T-helper 2 cell treated with Interferon-gamma antibody and Interleukin-4, amounts not matched to agents 5 μg/mL and 100 μg/mL, for 36 hours (primary cell): ENCODE data around the gene TBL1X.

Experiments
- DNase-seq: peaks from one replicate; pipeline ENCODE4 v3.0.0; 2021; ENCODE audit warnings: low spot score
- H3K27ac Mint-ChIP-seq: one replicate; pipeline ENCODE4 v1.8.0; 2021; ENCODE audit warnings: mild to moderate bottlenecking, mixed read lengths
- H3K27me3 Mint-ChIP-seq: one replicate; pipeline ENCODE4 v1.8.0; 2021; ENCODE audit warnings: low read depth, mixed read lengths
- H3K36me3 Mint-ChIP-seq: one replicate; pipeline ENCODE4 v1.8.0; 2021; ENCODE audit warnings: low read depth, mixed read lengths
- H3K4me1 Mint-ChIP-seq: one replicate; pipeline ENCODE4 v1.8.0; 2021; ENCODE audit warnings: low read depth, mixed read lengths
- H3K4me3 Mint-ChIP-seq: one replicate; pipeline ENCODE4 v1.8.0; 2022; ENCODE audit warnings: mild to moderate bottlenecking, moderate library complexity, mixed read lengths
- H3K9me3 Mint-ChIP-seq: one replicate; pipeline ENCODE4 v1.8.0; 2021; ENCODE audit warnings: mixed read lengths

Gene TBL1X

DNA sequence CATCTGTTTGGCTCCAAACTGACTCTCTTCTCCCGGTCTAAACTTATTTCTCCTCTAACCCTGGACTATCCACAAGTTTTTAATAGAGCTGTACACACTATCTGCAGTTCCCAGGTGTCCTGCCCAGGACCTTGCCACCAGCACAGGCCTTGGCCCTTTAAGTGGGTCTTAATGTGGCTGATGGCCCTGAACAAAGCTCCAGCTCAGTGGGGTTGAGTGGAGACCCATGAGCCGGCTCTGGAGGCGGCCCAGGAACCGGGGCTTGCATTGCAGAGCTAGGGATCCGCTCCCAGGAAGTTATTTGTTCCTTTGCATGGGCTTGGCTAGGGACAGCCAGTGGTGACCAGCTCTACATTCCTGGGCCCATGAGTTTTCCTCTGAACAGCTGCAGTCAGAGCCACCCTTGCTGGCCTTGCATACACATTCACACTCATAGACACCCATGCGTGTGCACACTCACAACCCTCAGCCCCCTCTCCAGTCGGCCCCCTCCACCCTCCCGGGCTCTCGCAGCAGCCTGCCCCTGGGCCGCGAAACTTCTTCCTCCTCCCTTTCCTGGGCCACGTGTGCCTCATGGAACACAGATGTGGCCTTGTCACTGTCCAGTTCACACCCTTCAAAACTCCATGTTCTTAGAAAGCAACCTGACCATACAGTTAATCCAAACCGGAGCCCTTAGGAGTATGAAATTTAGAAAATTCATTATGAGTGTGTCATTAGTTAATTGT lies 242.6 kb downstream of the TBL1X start:
- no peak overlapping the region for H3K4me3 Mint-ChIP-seq
- H3K27me3 Mint-ChIP-seq, result no peaks in the 10 kb centered on the region
- H3K27ac Mint-ChIP-seq, result no peak overlapping the region
- peaks cover 6% of the 10 kb centered on the region for H3K4me1 Mint-ChIP-seq
- no peaks in the 10 kb centered on the region for H3K9me3 Mint-ChIP-seq
- H3K36me3 Mint-ChIP-seq, result peaks cover 15% of the 10 kb centered on the region
- DNase-seq, result no peak

DNA sequence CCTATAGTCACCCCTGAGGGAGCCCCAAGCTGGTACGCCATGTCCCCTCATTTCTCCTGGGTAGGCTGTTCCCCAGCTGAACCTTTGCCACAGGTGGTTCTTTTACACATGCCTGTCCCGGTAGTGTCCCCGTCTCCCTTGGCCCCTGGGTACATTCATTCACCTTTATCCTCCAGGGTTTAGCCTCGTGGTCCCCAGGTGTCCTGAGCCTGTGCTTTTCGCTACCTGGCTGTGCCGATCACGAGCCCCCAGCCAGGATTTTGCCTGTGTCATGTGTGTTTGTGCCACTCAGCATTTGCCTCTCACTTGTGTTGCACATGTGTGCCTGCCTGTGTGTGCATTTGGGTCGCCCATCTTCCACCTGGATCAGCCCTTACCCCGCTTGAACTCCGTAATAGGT lies 243.2 kb downstream of the TBL1X start:
- Mint-ChIP-seq H3K4me1 (peaks cover 6% of the 10 kb centered on the region), H3K9me3 (no peaks in the 10 kb centered on the region), H3K36me3 (peaks cover 18% of the 10 kb centered on the region), H3K27ac (no peak overlapping the region), H3K4me3 (no peak overlapping the region), H3K27me3 (no peaks in the 10 kb centered on the region)
- no peak for DNase-seq

- H3K4me3 Mint-ChIP-seq, result no peak overlapping the region
- H3K4me1 Mint-ChIP-seq, result peaks cover 6% of the 10 kb centered on the region
- H3K27me3 Mint-ChIP-seq, result no peaks in the 10 kb centered on the region
- peaks cover 21% of the 10 kb centered on the region for H3K36me3 Mint-ChIP-seq
- DNase-seq, result peak; percentile 54
- no peaks in the 10 kb centered on the region for H3K9me3 Mint-ChIP-seq
- H3K27ac Mint-ChIP-seq, result no peak overlapping the region
These were observed 244.2 kb downstream of the TBL1X start for GRCh38 chrX:9708923-9709553.

DNA sequence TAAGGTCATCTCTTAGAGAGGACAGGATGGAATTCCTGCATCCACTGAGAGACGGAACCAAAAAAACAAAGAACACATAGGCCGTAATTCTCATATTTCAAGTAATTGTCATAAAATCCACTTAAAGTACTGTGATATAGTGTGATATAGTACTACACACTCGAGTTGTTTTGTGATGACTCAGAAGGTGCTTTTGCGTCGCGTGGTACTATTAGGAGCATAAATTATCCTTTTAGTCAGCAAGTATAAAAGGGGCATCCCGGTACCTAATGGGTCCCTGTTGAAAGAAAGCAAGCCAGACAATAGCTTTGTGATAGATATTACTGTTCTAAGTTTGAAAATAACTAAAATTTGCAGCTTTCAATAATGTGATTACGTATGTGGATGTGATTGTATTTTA lies 245.5 kb downstream of the TBL1X start:
- peaks cover 19% of the 10 kb centered on the region for H3K36me3 Mint-ChIP-seq
- H3K9me3 Mint-ChIP-seq, result no peaks in the 10 kb centered on the region
- H3K27me3 Mint-ChIP-seq, result no peaks in the 10 kb centered on the region
- H3K4me1 Mint-ChIP-seq, result peaks cover 6% of the 10 kb centered on the region
- H3K4me3 Mint-ChIP-seq, result no peak overlapping the region
- no peak for DNase-seq
- no peak overlapping the region for H3K27ac Mint-ChIP-seq

DNA sequence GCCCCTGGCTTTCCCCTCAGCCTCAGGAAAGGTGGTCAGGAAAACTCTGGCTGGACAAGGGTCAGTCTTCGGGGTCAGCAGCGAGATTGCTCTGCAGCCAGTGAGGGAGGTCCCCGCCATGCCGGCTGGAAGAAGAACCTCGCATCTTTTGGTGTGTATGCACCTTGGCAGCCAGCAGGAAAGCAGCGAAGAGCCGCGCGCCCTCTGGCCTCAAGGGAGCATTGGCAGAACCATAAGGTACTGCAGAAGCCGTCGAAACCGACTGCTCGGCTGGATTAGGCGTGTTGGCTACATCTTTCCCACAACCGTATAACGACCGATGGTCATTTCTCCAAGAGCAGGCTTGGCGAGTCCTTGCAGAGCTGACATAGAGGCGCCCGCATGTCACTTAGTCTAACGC lies 252.5 kb downstream of the TBL1X start:
- peaks cover 4% of the 10 kb centered on the region for H3K9me3 Mint-ChIP-seq

GRCh38 chrX:9724711-9725110 lies 259.9 kb downstream of the TBL1X start:
- H3K9me3 Mint-ChIP-seq, result peaks cover 32% of the 10 kb centered on the region
- no peaks in the 10 kb centered on the region for H3K4me1 Mint-ChIP-seq
- H3K27ac Mint-ChIP-seq, result no peak overlapping the region
- peaks cover 33% of the 10 kb centered on the region for H3K36me3 Mint-ChIP-seq
- no peak for DNase-seq
- H3K27me3 Mint-ChIP-seq, result no peaks in the 10 kb centered on the region
- no peak overlapping the region for H3K4me3 Mint-ChIP-seq

More for the DNA sequence above, 252.5 kb downstream of the TBL1X start:
- Mint-ChIP-seq H3K4me3 (no peak overlapping the region), H3K27me3 (no peaks in the 10 kb centered on the region), H3K27ac (no peak overlapping the region), H3K4me1 (no peaks in the 10 kb centered on the region), H3K36me3 (peaks cover 51% of the 10 kb centered on the region)
- no peak for DNase-seq

- Mint-ChIP-seq H3K4me3 (no peak overlapping the region), H3K9me3 (peaks cover 24% of the 10 kb centered on the region), H3K36me3 (peaks cover 8% of the 10 kb centered on the region), H3K4me1 (no peaks in the 10 kb centered on the region), H3K27me3 (no peaks in the 10 kb centered on the region), H3K27ac (no peak overlapping the region)
- no peak for DNase-seq
These were observed 263.4 kb downstream of the TBL1X start for GRCh38 chrX:9728261-9728660.

GRCh38 chrX:9729171-9729885 lies 264.5 kb downstream of the TBL1X start:
- no peak for DNase-seq
- no peak overlapping the region for H3K27ac Mint-ChIP-seq
- no peaks in the 10 kb centered on the region for H3K27me3 Mint-ChIP-seq
- H3K36me3 Mint-ChIP-seq, result peaks cover 7% of the 10 kb centered on the region
- H3K4me3 Mint-ChIP-seq, result no peak overlapping the region
- no peaks in the 10 kb centered on the region for H3K4me1 Mint-ChIP-seq
- H3K9me3 Mint-ChIP-seq, result peaks cover 20% of the 10 kb centered on the region

DNA sequence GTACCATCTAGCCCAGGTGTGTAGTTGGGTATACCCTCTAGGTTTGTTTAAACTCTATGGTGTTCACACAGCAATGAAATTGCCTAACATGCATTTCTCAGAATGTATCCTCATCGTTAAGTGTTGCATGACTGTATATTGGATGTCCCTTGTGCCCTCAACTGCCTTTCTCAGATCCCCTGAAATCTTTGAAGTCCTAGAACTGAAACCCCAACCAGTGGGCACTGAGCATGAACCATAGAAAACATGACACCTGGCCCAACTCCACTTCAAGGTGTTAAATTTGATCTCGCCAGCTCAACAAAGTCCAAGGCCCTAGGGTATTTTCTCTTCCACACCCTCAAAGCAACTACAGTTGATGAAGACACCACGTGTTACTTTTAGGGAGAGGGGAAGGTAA lies 265.2 kb downstream of the TBL1X start:
- H3K9me3 Mint-ChIP-seq, result peaks cover 20% of the 10 kb centered on the region
- no peak overlapping the region for H3K4me3 Mint-ChIP-seq
- no peaks in the 10 kb centered on the region for H3K27me3 Mint-ChIP-seq
- no peak overlapping the region for H3K27ac Mint-ChIP-seq
- H3K4me1 Mint-ChIP-seq, result no peaks in the 10 kb centered on the region
- DNase-seq, result no peak
- H3K36me3 Mint-ChIP-seq, result peaks cover 7% of the 10 kb centered on the region

GRCh38 chrX:9730752-9731151 lies 265.9 kb downstream of the TBL1X start:
- no peak overlapping the region for H3K4me3 Mint-ChIP-seq
- peak; percentile 27 for DNase-seq

GRCh38 chrX:9737363-9737762 lies 272.5 kb downstream of the TBL1X start:
- H3K36me3 Mint-ChIP-seq, result no peaks in the 10 kb centered on the region
- no peak for DNase-seq
- H3K9me3 Mint-ChIP-seq, result no peaks in the 10 kb centered on the region
- H3K27me3 Mint-ChIP-seq, result peaks cover 2% of the 10 kb centered on the region
- no peak overlapping the region for H3K4me3 Mint-ChIP-seq
- no peaks in the 10 kb centered on the region for H3K4me1 Mint-ChIP-seq
- no peak overlapping the region for H3K27ac Mint-ChIP-seq

More at GRCh38 chrX:9730752-9731151, 265.9 kb downstream of the TBL1X start:
- Mint-ChIP-seq H3K27ac (no peak overlapping the region), H3K4me1 (no peaks in the 10 kb centered on the region), H3K27me3 (no peaks in the 10 kb centered on the region), H3K36me3 (peaks cover 7% of the 10 kb centered on the region), H3K9me3 (peaks cover 20% of the 10 kb centered on the region)

GRCh38 chrX:9738151-9738550 lies 273.3 kb downstream of the TBL1X start:
- Mint-ChIP-seq H3K27ac (no peak overlapping the region), H3K36me3 (no peaks in the 10 kb centered on the region), H3K4me3 (no peak overlapping the region), H3K4me1 (no peaks in the 10 kb centered on the region), H3K9me3 (no peaks in the 10 kb centered on the region), H3K27me3 (peaks cover 2% of the 10 kb centered on the region)
- no peak for DNase-seq

- Mint-ChIP-seq H3K27ac (no peak overlapping the region), H3K4me3 (no peak overlapping the region), H3K27me3 (peaks cover 2% of the 10 kb centered on the region), H3K9me3 (no peaks in the 10 kb centered on the region), H3K4me1 (no peaks in the 10 kb centered on the region), H3K36me3 (no peaks in the 10 kb centered on the region)
- no peak for DNase-seq
These were observed 274.3 kb downstream of the TBL1X start for GRCh38 chrX:9739130-9739529.

GRCh38 chrX:9745417-9746115 lies 280.7 kb downstream of the TBL1X start:
- H3K9me3 Mint-ChIP-seq, result peaks cover 6% of the 10 kb centered on the region
- no peak for DNase-seq
- peak overlapping the region; percentile 54 for H3K4me3 Mint-ChIP-seq
- peaks cover 13% of the 10 kb centered on the region for H3K4me1 Mint-ChIP-seq
- peaks cover 6% of the 10 kb centered on the region for H3K36me3 Mint-ChIP-seq
- H3K27ac Mint-ChIP-seq, result peak overlapping the region; percentile 75
- H3K27me3 Mint-ChIP-seq, result no peaks in the 10 kb centered on the region
